SK-N-SH (cell line): ENCODE data around the gene RNF223. TPM values are rescaled to one million over a fixed set of nuclear protein-coding genes. Genes with fewer than 3 reads are reported as not detected.
"Not testable (repeated sequence)": the region's sequence is repeated elsewhere in the genome, so short reads cannot be mapped to it uniquely, and the experiment has no call there.

ENCODE experiments used
- CTCF ChIA-PET: fragments of 300-600, 350-600 bp; formaldehyde crosslinking; extraction: SDS; loops from one replicate; lab custom pipeline; 2021; lab: Yijun Ruan, JAX
- POLR2A ChIA-PET: fragments of 350-600 bp; sonication (Branson Sonifier 250); formaldehyde crosslinking; extraction: SDS; loops from one replicate; lab custom pipeline; 2020; ENCODE audit warnings: antibody characterized with exemption, inconsistent platforms; lab: Yijun Ruan, JAX
- DNase-seq: peaks from one replicate; pipeline ENCODE4 v3.0.0; 2012
- H2AFZ ChIP-seq: fragments of 200-600 bp; sonication (generic); 2 replicates; pipeline ENCODE4 v1.8.1; 2016; ENCODE audit warnings: antibody characterized with exemption, mild to moderate bottlenecking, low read depth
- H3F3A ChIP-seq: fragments of 200-600 bp; sonication (generic); replicated peaks from 2 replicates; pipeline ENCODE3; 2016; ENCODE audit warnings: antibody characterized with exemption, mild to moderate bottlenecking; ENCODE audit not compliant: insufficient read depth
- H3K27ac ChIP-seq, 2 experiments: fragments of 200-500 bp in 1 of 2; fragments of 200-600 bp in 1 of 2; sonication (Bioruptor generic) in 1 of 2; sonication (generic), shearing (Covaris generic) in 1 of 2; 2 replicates each; pipeline versions ENCODE4 v1.5.1 to v1.6.1; 2014 to 2016; ENCODE audit warnings: low read depth in 2 of 2, inconsistent platforms in 1 of 2, low read length in 1 of 2, mild to moderate bottlenecking in 1 of 2, mixed read lengths in 1 of 2
- H3K27me3 ChIP-seq: fragments of 200-600 bp; sonication (generic), shearing (Covaris generic); 2 replicates; pipeline ENCODE4 v1.6.1; 2016; ENCODE audit warnings: mixed run types; ENCODE audit not compliant: insufficient read depth
- H3K36me3 ChIP-seq, 2 experiments: fragments of 200-500 bp in 1 of 2; fragments of 200-600 bp in 1 of 2; sonication (Bioruptor generic) in 1 of 2; sonication (generic) in 1 of 2; replicated peaks in 1 of 2; 2 replicates each; pipeline versions ENCODE3 to v1.5.1; 2014 to 2016; ENCODE audit warnings: low read length in 1 of 2, mild to moderate bottlenecking in 1 of 2; ENCODE audit not compliant: insufficient read depth in 2 of 2, control insufficient read depth in 1 of 2
- H3K4me1 ChIP-seq, 2 experiments: fragments of 200-500 bp in 1 of 2; fragments of 200-600 bp in 1 of 2; sonication (Bioruptor generic) in 1 of 2; sonication (generic), shearing (Covaris generic) in 1 of 2; 2 replicates each; pipeline versions ENCODE4 v1.5.1 to v1.6.1; 2014 to 2016; ENCODE audit warnings: low read depth in 1 of 2, low read length in 1 of 2, mixed run types in 1 of 2; ENCODE audit not compliant: insufficient read depth in 2 of 2, control insufficient read depth in 1 of 2
- H3K4me2 ChIP-seq: fragments of 200-600 bp; sonication (generic), shearing (Covaris generic); 2 replicates; pipeline ENCODE4 v1.6.1; 2017; ENCODE audit warnings: mixed run types
- H3K4me3 ChIP-seq, 2 experiments: fragments of 200-500 bp in 1 of 2; fragments of 200-600 bp in 1 of 2; sonication (Bioruptor generic) in 1 of 2; sonication (generic), shearing (Covaris generic) in 1 of 2; 2 replicates each; pipeline versions ENCODE4 v1.5.1 to v1.8.1; 2014 to 2016; ENCODE audit warnings: low read depth in 2 of 2, inconsistent platforms in 1 of 2, low read length in 1 of 2, mild to moderate bottlenecking in 1 of 2, mixed read lengths in 1 of 2, moderate library complexity in 1 of 2
- H3K79me2 ChIP-seq: fragments of 200-600 bp; sonication (generic); 2 replicates; pipeline ENCODE4 v1.8.1; 2017; ENCODE audit warnings: mild to moderate bottlenecking; ENCODE audit not compliant: insufficient read depth
- H3K9ac ChIP-seq: fragments of 200-600 bp; sonication (generic); 2 replicates; pipeline ENCODE4 v1.6.1; 2017; ENCODE audit warnings: mixed run types
- H3K9me2 ChIP-seq: fragments of 200-600 bp; sonication (generic); 2 replicates; pipeline ENCODE4 v1.6.1; 2017; ENCODE audit warnings: mixed run types
- H3K9me3 ChIP-seq: fragments of 200-600 bp; sonication (generic); 2 replicates; pipeline ENCODE4 v1.6.1; 2017; ENCODE audit warnings: mixed run types, mild to moderate bottlenecking, moderate library complexity
- H4K20me1 ChIP-seq: fragments of 200-600 bp; sonication (generic); 2 replicates; pipeline ENCODE4 v1.6.1; 2017; ENCODE audit warnings: mild to moderate bottlenecking, mixed run types; ENCODE audit not compliant: insufficient read depth
- CHD2 ChIP-seq: fragments of 150-350 bp; IDR thresholded peaks from 2 replicates; pipeline ENCODE4 v1.6.1; 2018; ENCODE audit warnings: low read length; ENCODE audit not compliant: partially characterized antibody
- FOXM1 ChIP-seq: IDR thresholded peaks from 2 replicates; pipeline ENCODE4 v1.4.0; 2012; ENCODE audit warnings: low read depth, mild to moderate bottlenecking
- IRF3 ChIP-seq: fragments of 150-350 bp; IDR thresholded peaks from 2 replicates; pipeline ENCODE4 v1.6.1; 2016; ENCODE audit warnings: mild to moderate bottlenecking, low read depth, low read length
- MAX ChIP-seq: IDR thresholded peaks from 2 replicates; pipeline ENCODE4 v1.4.0; 2012; ENCODE audit warnings: low read depth
- MEF2A ChIP-seq: IDR thresholded peaks from 2 replicates; pipeline ENCODE4 v1.4.0; 2012; ENCODE audit warnings: low read depth, borderline replicate concordance
- POLR2AphosphoS5 ChIP-seq: IDR thresholded peaks from 2 replicates; pipeline ENCODE4 v1.6.1; 2012; ENCODE audit warnings: low read depth, low read length
- RXRA ChIP-seq: IDR thresholded peaks from 2 replicates; pipeline ENCODE4 v1.4.0; 2012; ENCODE audit warnings: low read depth, mild to moderate bottlenecking, borderline replicate concordance
- WGBS: methylation state at CpG from one replicate; pipeline ENCODE4 v1.1.6; 2017; ENCODE audit warnings: low lambda C conversion rate; 5-methylcytosine and 5-hydroxymethylcytosine counted together
- polyA plus RNA-seq, 3 experiments: library from polyadenylated mRNA; depleted of rRNA; stranded (reverse); fragments of >200 nt; gene quantifications; 2 replicates each; pipeline ENCODE4 v1.2.3, GENCODE V29; 2012

RNF223 gene
- polyA plus RNA-seq, 1 of the 3 experiments (the other 2 are of a cell fraction): not detected

DNA sequence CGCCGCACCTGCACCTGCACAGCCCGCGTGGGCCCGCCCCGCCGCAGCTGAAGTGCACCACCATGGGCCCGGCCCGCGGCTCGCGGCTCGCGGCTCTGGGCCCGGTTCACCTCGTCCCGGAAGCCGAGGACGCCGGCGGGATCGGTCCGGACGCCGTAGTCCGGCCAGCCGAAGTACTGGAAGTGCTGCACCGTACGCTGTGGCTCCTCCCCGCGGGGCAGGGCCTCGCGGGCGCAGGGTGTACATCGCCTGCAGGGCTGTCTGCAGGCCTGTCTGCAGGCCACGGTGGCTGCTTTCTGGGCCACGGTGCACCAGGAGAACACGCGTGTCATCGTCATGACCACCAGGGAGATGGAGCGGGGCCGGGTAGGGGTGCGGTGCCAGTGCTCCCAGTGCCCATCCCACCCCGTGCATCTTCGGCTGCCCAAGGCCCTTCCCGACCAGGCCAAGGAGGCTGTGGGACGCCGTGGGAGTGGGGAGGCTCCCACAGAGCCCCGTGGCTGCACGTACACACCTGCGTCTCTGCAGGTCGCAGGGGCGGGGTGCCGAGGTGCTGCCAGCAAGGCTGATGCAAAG lies 6.7 kb downstream of the RNF223 start (continued):
- TF ChIP-seq POLR2AphosphoS5: no peak
- TF ChIP-seq CHD2: no peak
- no peak for TF ChIP-seq FOXM1
- no peak for TF ChIP-seq IRF3
- TF ChIP-seq MAX: no peak

GRCh38 chr1:1066403-1067283 lies 7.5 kb downstream of the RNF223 start:
- POLR2A ChIA-PET: interaction anchor here (0.7 kb wide), 1 partner anchor 13 kb away, joined by 3 read pairs; no protein-coding TSS in a partner anchor
- TF ChIP-seq MEF2A (no peak), RXRA (no peak)
- no peaks in the 10 kb centered on the region for H3K36me3 ChIP-seq
- H3K4me1 ChIP-seq: peaks cover 0 to 7% of the 10 kb centered on the region in 2 experiments; a peak in 1 of 4 replicates
- H3K9ac ChIP-seq: no peak overlapping the region
- H3K9me2 ChIP-seq: no peaks in the 10 kb centered on the region
- no peaks in the 10 kb centered on the region for H3K9me3 ChIP-seq
- no peak overlapping the region for H3K4me3 ChIP-seq
- H3K27ac ChIP-seq: no peak overlapping the region
- H3K4me2 ChIP-seq: no peak overlapping the region
- no peak overlapping the region for H2AFZ ChIP-seq
- H3K27me3 ChIP-seq: 0 out of 2 replicates have a peak, but pooled peaks cover 5% of the 10 kb centered on the region
- CTCF ChIA-PET: interaction anchor here (0.6 to 15.4 kb wide), 6 partner anchors 8 to 83 kb away, joined by 3 to 216 read pairs (median 24); partner anchors contain the start of gene PERM1
- H3F3A ChIP-seq: peaks cover 9% of the 10 kb centered on the region
- 34% methylated on average over 18 of the region's 27 CpGs for WGBS
- no peak for DNase-seq
- peaks cover 6% of the 10 kb centered on the region; the same call in 1 of the 2 replicates for H4K20me1 ChIP-seq
- no peaks in the 10 kb centered on the region for H3K79me2 ChIP-seq

GRCh38 chr1:1065940-1066304 lies 8.2 kb downstream of the RNF223 start:
- H3K4me2 ChIP-seq, H3K27me3 ChIP-seq, H3K4me1 ChIP-seq, H3K79me2 ChIP-seq, H3K9ac ChIP-seq, H3K27ac ChIP-seq, H3K9me3 ChIP-seq, H3K9me2 ChIP-seq, H3K4me3 ChIP-seq, H2AFZ ChIP-seq, H4K20me1 ChIP-seq, H3F3A ChIP-seq, H3K36me3 ChIP-seq, DNase-seq: not testable (repeated sequence)
- ChIA-PET POLR2A (interaction anchor here (0.7 kb wide), 1 partner anchor 14 kb away, joined by 3 read pairs; no protein-coding TSS in a partner anchor), CTCF (interaction anchor here (1.2 to 15.4 kb wide), 4 partner anchors 8 to 83 kb away, joined by 3 to 216 read pairs (median 68); partner anchors contain the start of gene PERM1)
- 44% methylated on average over 10 of the region's 11 CpGs for WGBS
